HepG2 (cell line): ENCODE measurements around the gene MAB21L1. TPM values are rescaled to one million over a fixed set of nuclear protein-coding genes. Genes with fewer than 3 reads are reported as not detected.

ENCODE experiments used
- ATAC-seq: fragments of 200-7000 bp; cut with Tn5 transposase; 3 replicates; pipeline ENCODE4 v1.9.1; 2020; ENCODE audit warnings: mild to moderate bottlenecking, moderate library complexity
- BruUV-seq: library from RNA; stranded (reverse); fragments of 400-500 nt; replicated peaks from 2 replicates; lab custom pipeline; 2021; lab: Mats Ljungman, UMichigan
- CTCF ChIA-PET: fragments of 300-600 bp; formaldehyde crosslinking; extraction: SDS; loops from one replicate; lab custom pipeline; 2021; ENCODE audit warnings: low total read pairs, inconsistent platforms, low intra/inter-chr PET ratio; lab: Yijun Ruan, JAX
- POLR2A ChIA-PET: fragments of 350-600 bp; sonication (Branson Sonifier 250); formaldehyde crosslinking; loops from one replicate; lab custom pipeline; 2020; ENCODE audit warnings: antibody characterized with exemption, inconsistent platforms; lab: Yijun Ruan, JAX
- DNase-seq: peaks from one replicate; pipeline ENCODE4 v3.0.0-alpha.2; 2015; ENCODE audit warnings: low spot score
- FAIRE-seq: peaks from 3 replicates; lab custom pipeline; 2011; peaks lifted over from hg19 to GRCh38; lab: Jason Lieb, UNC
- H2AFZ ChIP-seq: one replicate; pipeline ENCODE4 v1.6.1; 2011; ENCODE audit warnings: low read length, inconsistent platforms
- H3K27ac ChIP-seq: fragments of 300-600 bp; 3 replicates; pipeline ENCODE4 v1.8.0; 2011; ENCODE audit warnings: mixed run types, mild to moderate bottlenecking, mixed read lengths, low read length, inconsistent platforms; ENCODE audit not compliant: insufficient read depth; ENCODE audit errors: extremely low read length
- H3K27me3 ChIP-seq, 2 experiments: fragments of 200-600 bp in 1 of 2; 2 replicates in 1 of 2; 3 replicates in 1 of 2; pipeline versions ENCODE4 v1.6.0 to v1.8.0; 2011; ENCODE audit warnings: low read length in 2 of 2, mild to moderate bottlenecking in 2 of 2, moderate library complexity in 2 of 2, inconsistent platforms in 1 of 2; ENCODE audit not compliant: insufficient read depth in 2 of 2, control insufficient read depth in 1 of 2
- H3K36me3 ChIP-seq, 2 experiments: fragments of 200-600 bp in 1 of 2; replicated peaks in 1 of 2; 2 replicates in 1 of 2; 3 replicates in 1 of 2; pipeline versions ENCODE4 v1.5.1 to v1.8.0; 2011; ENCODE audit warnings: low read length in 2 of 2, inconsistent platforms in 1 of 2; ENCODE audit not compliant: insufficient read depth in 2 of 2, control insufficient read depth in 1 of 2
- H3K4me1 ChIP-seq: 2 replicates; pipeline ENCODE4 v1.5.1; 2012; ENCODE audit warnings: low read length, inconsistent platforms; ENCODE audit not compliant: insufficient read depth
- H3K4me2 ChIP-seq: 2 replicates; pipeline ENCODE4 v1.6.0; 2011; ENCODE audit warnings: low read depth, low read length, inconsistent platforms
- H3K4me3 ChIP-seq, 3 experiments: fragments of 200-600 bp in 1 of 3; sonication (generic), shearing (Covaris generic) in 1 of 3; replicated peaks in 1 of 3; 2 replicates each; pipeline ENCODE4 v1.5.1; 2011 to 2016; ENCODE audit warnings: low read length in 3 of 3, inconsistent platforms in 2 of 3, low read depth in 2 of 3, mild to moderate bottlenecking in 2 of 3, control low read depth in 1 of 3, mixed read lengths in 1 of 3; ENCODE audit not compliant: insufficient read depth in 1 of 3
- H3K79me2 ChIP-seq: one replicate; pipeline ENCODE4 v1.6.1; 2011; ENCODE audit warnings: low read length, inconsistent platforms; ENCODE audit not compliant: insufficient read depth
- H3K9ac ChIP-seq: 2 replicates; pipeline ENCODE4 v1.6.0; 2011; ENCODE audit warnings: mild to moderate bottlenecking, low read depth, low read length, inconsistent platforms; ENCODE audit not compliant: insufficient read depth
- H3K9me3 ChIP-seq: 2 replicates; pipeline ENCODE4 v1.5.1; 2012; ENCODE audit warnings: mild to moderate bottlenecking, low read length
- H4K20me1 ChIP-seq: 2 replicates; pipeline ENCODE4 v1.6.0; 2011; ENCODE audit warnings: inconsistent platforms, mild to moderate bottlenecking, low read length, moderate library complexity; ENCODE audit not compliant: insufficient read depth
- ARID2 ChIP-seq: sonication (generic); formaldehyde crosslinking; IDR thresholded peaks from 2 replicates; pipeline ENCODE4 v1.8.1; 2022; ENCODE audit warnings: mild to moderate bottlenecking, missing genetic modification reagents, borderline replicate concordance
- DMAP1 ChIP-seq: IDR thresholded peaks from 2 replicates; pipeline ENCODE4 v1.6.1; 2016
- NONO ChIP-seq, 2 experiments: fragments of 450-650 bp in 1 of 2; sonication (generic) in 1 of 2; formaldehyde crosslinking in 1 of 2; IDR thresholded peaks in 1 of 2; conservative IDR thresholded peaks in 1 of 2; 2 replicates each; pipeline versions ENCODE4 v1.6.1 to v1.8.0; 2017 to 2022; ENCODE audit warnings: mild to moderate bottlenecking in 1 of 2, missing genetic modification reagents in 1 of 2, moderate library complexity in 1 of 2
- TAF1 ChIP-seq: sonication (generic); formaldehyde crosslinking; IDR thresholded peaks from 2 replicates; pipeline ENCODE4 v1.4.0; 2020; ENCODE audit warnings: missing genetic modification reagents
- TFE3 ChIP-seq: IDR thresholded peaks from 2 replicates; pipeline ENCODE4 v1.6.1; 2016
- ZSCAN5A ChIP-seq: sonication (generic); formaldehyde crosslinking; IDR thresholded peaks from 2 replicates; pipeline ENCODE4 v1.8.0; 2022; ENCODE audit warnings: mild to moderate bottlenecking, missing genetic modification reagents, borderline replicate concordance
- WGBS: methylation state at CpG from one replicate; pipeline ENCODE4 v1.1.6; 2017; ENCODE audit warnings: low lambda C conversion rate; 5-methylcytosine and 5-hydroxymethylcytosine counted together
- in situ Hi-C: cut with HindIII; loops from 2 replicates; pipeline ENCODE4 v1.10.0; 2017; ENCODE audit warnings: low pct_unique_long_range_greater_than_20kb; ENCODE audit not compliant: extremely low pct_ligation_motif_present
- intact Hi-C: fragments of 100-400 bp; cut with micrococcal nuclease; formaldehyde crosslinking; loops from one replicate; pipeline ENCODE4 v1.10.0; 2022; ENCODE audit not compliant: unreplicated experiment
- polyA plus RNA-seq, 8 experiments: library from polyadenylated mRNA; depleted of rRNA in 3 of 8; stranded (reverse) in 7 of 8; unstranded in 1 of 8; fragments of >200 nt; fragmentation: Illumina TruSeq in 4 of 8; extraction: Trizol in 4 of 8; gene quantifications; 2 replicates each; pipeline versions ENCODE4 v1.2.1 to v1.2.3, GENCODE V29; 2011 to 2016; ENCODE audit warnings: low read depth in 4 of 8, missing spikeins in 1 of 8, mixed read lengths in 1 of 8; ENCODE audit not compliant: insufficient read depth in 1 of 8
- total RNA-seq, 5 experiments: library from RNA; depleted of rRNA; stranded (reverse); fragments of >200 nt; fragmentation: Illumina TruSeq; extraction: Trizol; gene quantifications; 2 replicates each; pipeline ENCODE4 v1.2.3, GENCODE V29; 2016; ENCODE audit warnings: low read depth in 1 of 5

The MAB21L1 gene
- total and polyA plus RNA-seq, 2 of the 13 experiments (the other 11 are each of a cell fraction or from before 2014, with no cell fraction given), result not detected

GRCh38 chr13:35481777-35482176 is 5.3 kb upstream of the MAB21L1 start (continued):
- no peak for TF ChIP-seq TFE3 (CRISPR knock-in tag)
- TF ChIP-seq ZSCAN5A (CRISPR knock-in tag), result no peak

DNA sequence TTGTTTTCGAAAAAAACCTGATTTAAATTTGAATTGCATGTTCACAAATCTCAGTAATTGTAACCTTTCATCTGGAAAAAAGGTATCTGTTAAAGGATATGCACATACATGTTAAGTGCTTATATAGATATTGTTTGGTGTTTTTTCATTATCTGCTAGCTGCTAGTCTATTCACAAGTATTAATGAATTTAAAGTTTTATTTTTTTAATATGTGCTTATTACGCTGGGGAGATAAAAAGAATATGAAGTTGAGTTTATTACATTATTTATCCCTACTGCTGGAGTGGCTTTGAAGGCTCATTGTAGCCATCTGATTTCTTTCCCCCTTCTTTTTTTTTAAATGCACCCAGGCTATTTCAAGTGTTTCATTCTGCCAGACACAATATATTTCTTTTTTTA is 3.9 kb upstream of the MAB21L1 start:
- H3K79me2 ChIP-seq, result no peaks in the 10 kb centered on the region
- no peak overlapping the region for H3K27ac ChIP-seq
- H3K36me3 ChIP-seq, result no peaks in the 10 kb centered on the region
- H4K20me1 ChIP-seq, result no peaks in the 10 kb centered on the region
- ChIA-PET CTCF (no interaction called here), POLR2A (no interaction called here)
- no TSS peak for BruUV-seq
- FAIRE-seq, result no peak
- WGBS, result 40% methylated on average over 2 of the region's 2 CpGs
- H3K9ac ChIP-seq, result no peak overlapping the region
- H3K4me2 ChIP-seq, result no peak overlapping the region
- DNase-seq, result no peak
- H3K4me3 ChIP-seq, result no peak overlapping the region
- H3K4me1 ChIP-seq, result no peaks in the 10 kb centered on the region
- no peak for ATAC-seq
- no peak for TF ChIP-seq NONO (IDR thresholded peaks at IDR 0.05)
- no peak for TF ChIP-seq NONO (CRISPR knock-in tag; conservative IDR thresholded peaks at IDR 0.05)
- TF ChIP-seq ARID2, result no peak
- no peak for TF ChIP-seq DMAP1
- no peak for TF ChIP-seq TAF1 (CRISPR knock-in tag)
- intact Hi-C loops (no loop called here), in situ Hi-C loops (no loop called here)
- H3K27me3 ChIP-seq, result no peaks in the 10 kb centered on the region; a peak in 1 of 5 replicates
- no peak overlapping the region for H2AFZ ChIP-seq
- H3K9me3 ChIP-seq, result no peaks in the 10 kb centered on the region
